GM12864 (cell line): ENCODE data around the gene RGS19.

Experiments
- DNase-seq: peaks from one replicate; pipeline ENCODE4 v3.0.0-alpha.2; 2011; ENCODE audit warnings: low read depth
- H3K4me3 ChIP-seq: 2 replicates; pipeline ENCODE4 v1.5.1; 2011; ENCODE audit warnings: mild to moderate bottlenecking, low read depth, low read length, control low read depth
- TF ChIP-seq, protein P1 (sequence below): IDR thresholded peaks from 2 replicates; pipeline ENCODE4 v1.5.1; 2011; ENCODE audit warnings: low read depth, mild to moderate bottlenecking, moderate library complexity, low read length, control low read depth, inconsistent platforms; ENCODE audit errors: missing control alignments

RGS19 gene

GRCh38 chr20:64106981-64107735 is 27.8 kb upstream of the RGS19 start, which contains the start of gene NPBWR2:
Gene NPBWR2 (minus strand): TSS chr20:64107565. CDS start chr20:64106831, 734 bp downstream.
- TF ChIP-seq, protein P1, sequence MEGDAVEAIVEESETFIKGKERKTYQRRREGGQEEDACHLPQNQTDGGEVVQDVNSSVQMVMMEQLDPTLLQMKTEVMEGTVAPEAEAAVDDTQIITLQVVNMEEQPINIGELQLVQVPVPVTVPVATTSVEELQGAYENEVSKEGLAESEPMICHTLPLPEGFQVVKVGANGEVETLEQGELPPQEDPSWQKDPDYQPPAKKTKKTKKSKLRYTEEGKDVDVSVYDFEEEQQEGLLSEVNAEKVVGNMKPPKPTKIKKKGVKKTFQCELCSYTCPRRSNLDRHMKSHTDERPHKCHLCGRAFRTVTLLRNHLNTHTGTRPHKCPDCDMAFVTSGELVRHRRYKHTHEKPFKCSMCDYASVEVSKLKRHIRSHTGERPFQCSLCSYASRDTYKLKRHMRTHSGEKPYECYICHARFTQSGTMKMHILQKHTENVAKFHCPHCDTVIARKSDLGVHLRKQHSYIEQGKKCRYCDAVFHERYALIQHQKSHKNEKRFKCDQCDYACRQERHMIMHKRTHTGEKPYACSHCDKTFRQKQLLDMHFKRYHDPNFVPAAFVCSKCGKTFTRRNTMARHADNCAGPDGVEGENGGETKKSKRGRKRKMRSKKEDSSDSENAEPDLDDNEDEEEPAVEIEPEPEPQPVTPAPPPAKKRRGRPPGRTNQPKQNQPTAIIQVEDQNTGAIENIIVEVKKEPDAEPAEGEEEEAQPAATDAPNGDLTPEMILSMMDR: no peak
- DNase-seq: no peak
- H3K4me3 ChIP-seq: no peak within 1 kb of the TSS

GRCh38 chr20:64106435-64106961 is 27.2 kb upstream of the RGS19 start:
- TF ChIP-seq, protein P1: no peak
- DNase-seq: no peak
- H3K4me3 ChIP-seq: no peak overlapping the region

DNA sequence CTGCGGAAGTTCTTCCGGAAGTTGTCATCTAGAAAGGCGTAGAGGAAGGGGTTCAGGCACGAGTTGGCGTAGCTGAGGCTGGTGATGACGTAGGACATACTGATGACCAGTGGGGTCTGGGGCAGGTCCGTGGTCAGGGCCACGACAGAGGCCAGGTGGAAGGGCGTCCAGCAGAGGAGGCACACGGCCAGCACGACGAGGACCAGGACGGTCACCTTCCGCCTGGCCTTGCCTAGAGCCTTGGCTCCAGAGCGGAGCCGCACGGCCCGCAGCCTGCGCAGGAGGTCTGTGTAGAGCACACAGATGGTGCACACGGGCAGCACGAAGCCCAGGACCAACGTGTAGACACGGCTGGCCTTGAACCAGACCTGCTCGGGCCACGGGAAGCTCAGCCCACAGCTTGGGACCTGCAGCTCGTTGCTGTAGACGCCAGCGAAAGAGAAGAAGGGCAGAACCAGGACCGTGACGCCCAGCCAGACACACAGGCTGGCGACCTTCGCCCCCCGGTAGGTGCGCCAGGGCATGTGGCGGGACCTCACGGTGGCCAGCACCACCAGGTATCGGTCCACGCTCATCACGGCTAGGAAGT is 26.6 kb upstream of the RGS19 start:
- TF ChIP-seq, protein P1: no peak
- no peak for DNase-seq
- H3K4me3 ChIP-seq: no peak overlapping the region

GRCh38 chr20:64104667-64105451 is 25.5 kb upstream of the RGS19 start:
- no peak overlapping the region for H3K4me3 ChIP-seq
- TF ChIP-seq, protein P1: no peak
- DNase-seq: no peak

DNA sequence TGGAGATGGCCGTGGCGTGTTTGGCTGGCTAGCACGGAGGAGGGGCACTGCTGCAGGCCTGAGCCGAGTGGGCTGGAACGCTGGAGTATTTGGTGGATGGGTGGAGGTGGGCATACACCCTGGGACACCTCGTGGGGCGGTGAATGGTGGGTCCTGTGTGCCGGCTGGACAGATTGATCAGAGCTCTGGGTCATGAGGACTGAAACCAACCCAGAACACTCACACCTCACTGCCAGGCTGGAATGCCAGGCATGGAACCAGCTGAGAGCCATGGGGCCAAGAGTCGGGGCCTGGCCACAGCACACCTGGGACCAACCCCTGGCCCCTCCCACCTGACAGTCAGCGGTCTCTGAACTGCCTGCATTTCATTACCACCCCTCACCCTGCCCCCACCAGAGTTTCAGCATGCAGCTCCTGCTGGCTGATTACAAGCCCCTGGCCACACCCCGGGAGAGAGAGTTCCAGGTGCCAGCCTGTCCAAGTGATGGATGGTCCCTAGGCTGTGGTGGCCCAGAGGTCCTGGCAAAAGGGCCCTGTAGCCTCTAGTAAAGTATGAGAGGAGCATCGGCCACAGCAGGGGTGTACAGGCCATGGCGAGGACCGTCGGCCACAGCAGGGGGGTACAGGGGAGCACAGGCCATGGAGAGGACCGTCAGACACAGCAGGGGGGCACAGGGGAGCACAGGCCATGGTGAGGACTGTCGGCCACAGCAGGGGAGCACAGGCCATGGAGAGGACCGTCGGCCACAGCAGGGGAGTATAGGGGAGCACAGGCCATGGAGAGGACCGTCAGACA is 24.8 kb upstream of the RGS19 start:
- TF ChIP-seq, protein P1: no peak
- DNase-seq: no peak
- no peak overlapping the region for H3K4me3 ChIP-seq

DNA sequence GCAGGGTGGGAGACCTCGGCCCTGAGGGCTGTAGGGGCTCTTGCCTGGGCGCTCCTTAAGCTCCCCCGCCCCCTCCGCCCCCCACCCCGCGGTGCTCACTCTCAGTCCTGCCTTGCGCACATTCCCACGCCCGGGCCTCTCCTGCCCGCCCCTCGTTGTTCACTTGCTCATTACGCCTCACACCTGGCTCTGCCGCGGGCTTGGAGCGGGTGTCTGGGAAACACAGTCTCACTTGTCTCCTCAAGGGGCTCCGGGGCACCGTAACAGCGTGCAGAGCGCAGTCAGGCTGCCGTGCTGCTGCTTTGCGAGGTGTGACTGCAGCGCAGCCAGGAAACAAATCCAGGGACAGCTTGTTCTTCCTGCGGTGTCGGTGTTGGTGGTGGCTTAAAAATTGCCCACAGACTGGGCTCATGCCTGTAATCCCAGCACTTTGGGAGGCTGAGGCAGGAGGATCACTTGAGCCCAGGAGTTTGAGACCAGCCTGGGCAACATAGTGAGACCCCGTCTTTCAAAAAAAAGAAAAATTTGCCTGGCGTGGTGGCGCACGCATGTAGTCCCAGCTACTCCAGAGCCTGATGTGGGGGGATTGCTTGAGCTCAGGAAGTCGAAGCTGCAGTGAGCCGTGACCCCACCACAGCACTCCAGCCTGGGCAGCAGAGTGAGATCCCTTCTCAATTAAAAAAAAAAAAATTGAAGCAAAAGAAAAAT is 23.5 kb upstream of the RGS19 start:
- TF ChIP-seq, protein P1: no peak
- no peak for DNase-seq
- H3K4me3 ChIP-seq: no peak overlapping the region
